HG02759 (cell line): ENCODE results near the gene CYP2E1.
"Not testable (repeated sequence)": the region's sequence is repeated elsewhere in the genome, so short reads cannot be mapped to it uniquely, and the experiment has no call there.

Source experiments
- ATAC-seq: cut with Tn5 transposase; IDR thresholded peaks from one replicate; pipeline ENCODE4 v1.9.1; 2021; ENCODE audit warnings: mild to moderate bottlenecking, moderate library complexity; ENCODE audit not compliant: unreplicated experiment

CYP2E1 gene

DNA sequence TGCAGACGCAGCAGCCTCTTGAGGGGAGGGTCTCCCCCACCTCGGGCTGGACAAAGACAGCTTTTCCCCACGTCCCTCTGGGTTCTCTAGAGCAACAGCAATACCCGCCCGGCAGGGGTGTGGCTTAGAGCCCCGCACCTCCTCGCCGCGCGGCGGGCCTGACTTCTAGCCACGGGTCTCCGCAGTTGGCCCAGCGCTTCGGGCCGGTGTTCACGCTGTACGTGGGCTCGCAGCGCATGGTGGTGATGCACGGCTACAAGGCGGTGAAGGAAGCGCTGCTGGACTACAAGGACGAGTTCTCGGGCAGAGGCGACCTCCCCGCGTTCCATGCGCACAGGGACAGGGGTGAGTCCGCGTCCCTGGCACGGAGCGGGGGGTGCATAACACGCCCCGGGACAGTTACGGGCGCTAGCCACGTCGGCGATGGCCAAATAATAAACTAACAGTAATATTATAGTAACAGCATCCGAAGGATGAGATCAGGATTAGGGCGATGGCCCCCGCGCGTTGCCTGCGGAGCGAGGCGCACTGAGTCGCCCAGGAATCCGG, 1.2 kb downstream of the CYP2E1 start:
- ATAC-seq = no peak

DNA sequence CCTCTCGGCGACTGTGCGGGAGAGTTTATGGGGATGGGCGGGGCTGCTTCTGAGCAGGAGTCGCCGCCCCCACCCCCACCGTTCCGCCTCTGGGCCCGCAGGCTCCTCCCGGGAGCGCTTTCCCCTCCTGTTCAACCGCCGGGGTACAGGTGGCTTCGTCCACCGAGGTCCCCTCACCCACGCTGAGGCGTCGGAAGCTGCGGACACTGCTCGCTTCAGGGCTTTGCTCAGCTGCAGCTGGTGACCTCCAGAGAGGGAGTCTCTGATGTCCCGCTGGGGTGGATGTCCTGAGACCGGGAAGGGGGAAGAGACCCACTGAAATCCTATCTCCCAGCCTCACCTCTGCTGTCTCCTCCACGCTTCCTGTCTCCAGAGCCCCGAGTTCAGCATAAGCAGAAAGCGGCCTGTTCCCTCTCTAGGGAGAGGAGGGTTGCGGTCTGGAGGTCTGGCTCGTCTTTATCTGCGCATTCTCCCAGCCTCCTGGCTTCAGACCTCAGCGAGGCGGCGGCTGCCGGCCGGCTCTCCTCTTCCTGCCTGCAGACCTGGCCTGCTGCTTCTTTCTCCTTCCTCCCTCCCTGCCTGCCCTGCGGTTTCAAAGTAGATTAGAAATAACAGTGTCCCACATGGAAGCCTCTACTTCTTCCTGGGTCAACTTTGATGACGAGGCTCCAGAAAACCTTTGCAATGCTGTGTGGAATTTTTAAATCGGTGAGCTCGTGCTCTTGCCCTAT, 1.8 kb downstream of the CYP2E1 start:
- ATAC-seq = no peak

DNA sequence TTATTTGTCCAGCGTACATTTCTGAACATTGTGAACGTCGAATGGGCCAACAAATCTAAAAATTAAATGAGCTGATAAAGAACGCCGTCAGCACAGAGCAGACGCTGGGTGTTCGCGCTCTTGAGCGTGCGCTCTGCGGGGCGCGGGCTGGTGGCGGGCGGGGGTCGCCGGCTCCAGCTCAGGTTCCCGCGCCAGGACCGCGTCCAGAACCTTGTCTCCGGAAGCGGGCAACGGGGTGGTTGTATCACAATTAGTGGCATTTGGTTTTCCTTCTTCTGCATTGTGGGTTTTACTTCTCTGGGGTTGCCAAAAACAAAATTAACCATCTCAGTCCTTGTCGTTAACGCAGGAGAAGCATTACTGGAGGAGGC, 2.4 kb downstream of the CYP2E1 start:
- ATAC-seq = no peak

DNA sequence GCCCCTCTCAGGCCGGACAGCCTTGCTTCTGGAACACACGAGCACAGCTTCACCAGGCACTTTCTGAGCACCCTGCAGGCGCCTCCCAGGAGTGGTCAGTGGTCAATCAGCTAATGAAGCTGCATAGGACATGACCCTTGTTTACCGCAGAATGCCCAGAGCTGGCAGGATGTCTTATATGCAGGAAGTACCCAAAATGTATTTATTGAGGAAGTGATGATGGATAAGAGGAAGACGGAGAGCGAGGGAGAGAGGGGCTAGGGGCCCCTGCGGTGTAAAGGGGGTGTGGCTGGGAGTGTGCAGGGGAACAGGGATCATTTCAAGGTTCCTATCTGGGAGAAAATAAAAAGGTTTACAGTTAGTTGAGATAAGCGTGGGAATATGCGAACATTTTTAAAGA, 3.3 kb downstream of the CYP2E1 start:
- no peak for ATAC-seq

DNA sequence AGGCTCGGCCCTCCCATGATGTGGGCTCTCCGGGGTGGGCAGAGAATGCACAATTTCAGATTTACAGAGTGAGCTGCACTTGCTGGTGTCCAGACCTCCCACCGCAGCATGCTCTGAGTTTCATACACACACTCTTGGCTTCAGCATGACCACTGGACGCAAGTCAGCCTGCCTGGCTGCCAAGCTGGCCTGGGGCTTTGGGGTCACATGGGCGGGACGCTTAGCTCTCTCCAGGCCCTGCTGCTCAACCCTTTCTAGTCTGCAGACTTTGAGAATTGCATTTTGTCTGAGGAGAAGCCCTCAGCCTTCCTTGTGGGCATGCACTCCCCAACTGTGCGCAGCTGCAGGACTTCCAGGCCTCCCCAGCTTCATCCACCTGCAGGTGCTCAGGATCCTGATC, 5.7 kb downstream of the CYP2E1 start:
- ATAC-seq = no peak

DNA sequence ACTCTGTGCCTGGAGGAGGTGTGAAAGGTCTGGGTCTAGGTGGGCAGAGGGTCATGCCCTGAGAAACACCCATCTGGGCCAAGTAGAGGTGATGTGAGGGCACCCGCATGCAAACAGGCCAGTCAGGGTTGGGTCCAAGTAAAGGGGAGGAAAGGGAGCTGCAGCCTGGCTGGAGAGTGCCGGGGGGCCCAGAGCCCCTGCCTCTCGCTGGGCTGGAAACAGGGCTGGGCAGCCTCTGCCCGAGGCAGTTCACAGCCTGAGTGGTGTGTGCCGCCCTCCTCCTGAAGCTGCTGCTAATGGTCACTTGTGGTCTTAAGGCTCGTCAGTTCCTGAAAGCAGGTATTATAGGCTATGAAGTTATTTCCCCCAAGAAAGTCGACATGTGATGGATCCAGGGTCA, 7.3 kb downstream of the CYP2E1 start:
- no peak for ATAC-seq

DNA sequence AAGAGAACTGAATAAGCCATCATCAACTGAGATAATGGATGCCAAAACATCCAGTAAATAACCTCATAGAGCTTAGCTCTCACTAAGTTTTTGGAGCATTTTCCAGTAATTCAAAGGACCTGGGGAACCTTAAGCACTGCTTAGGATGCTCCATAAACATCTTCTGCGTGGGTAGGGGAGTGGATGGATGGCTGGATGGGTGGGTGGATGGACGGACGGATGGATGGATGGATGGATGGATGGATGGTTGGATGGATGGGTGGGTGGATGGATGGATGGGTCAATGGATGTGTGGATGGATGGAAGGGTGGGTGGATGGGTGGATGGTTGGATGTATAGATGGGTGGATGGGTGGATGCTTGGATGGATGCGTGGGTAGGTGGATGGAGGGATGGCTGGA, 9.0 kb downstream of the CYP2E1 start:
- no peak for ATAC-seq

DNA sequence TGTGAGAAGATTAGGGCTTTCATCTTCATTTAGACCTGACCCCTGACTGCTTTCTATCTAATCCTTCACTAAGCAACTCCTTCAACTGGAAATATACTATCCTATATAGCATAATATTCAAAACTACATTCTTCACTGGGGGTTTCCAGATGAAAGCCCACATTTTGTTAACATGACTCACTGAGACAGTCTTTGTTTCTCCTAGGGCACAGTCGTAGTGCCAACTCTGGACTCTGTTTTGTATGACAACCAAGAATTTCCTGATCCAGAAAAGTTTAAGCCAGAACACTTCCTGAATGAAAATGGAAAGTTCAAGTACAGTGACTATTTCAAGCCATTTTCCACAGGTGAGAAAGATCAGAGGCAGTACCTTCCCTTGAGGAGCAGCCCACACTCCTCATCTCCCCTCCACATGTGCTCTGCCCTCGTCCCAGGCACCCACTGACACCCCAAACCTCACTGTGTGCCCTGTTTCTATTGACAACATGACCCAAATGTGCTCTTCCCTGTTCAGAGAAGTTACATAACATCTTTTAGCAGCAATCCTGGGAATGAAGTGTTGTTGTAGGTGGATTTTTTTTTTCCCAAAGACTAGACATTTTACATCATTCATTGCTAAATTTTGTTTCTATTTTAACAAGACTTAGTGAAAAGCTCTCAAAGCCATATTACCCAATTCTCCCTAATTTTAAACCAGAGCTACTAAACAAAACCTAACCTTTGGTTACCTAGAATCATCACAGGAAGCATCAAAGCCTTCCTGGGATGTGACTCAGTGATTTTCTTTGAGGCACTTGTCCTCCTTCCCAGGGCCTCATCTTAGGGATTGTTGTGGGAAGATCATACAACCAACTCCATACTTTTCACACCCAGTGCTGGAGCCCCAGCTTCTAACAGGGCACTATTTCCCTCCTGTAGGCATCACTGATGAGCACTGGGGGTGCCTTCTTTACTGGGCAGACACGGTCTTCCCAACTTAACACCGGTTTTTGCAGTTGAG, 10.7 kb downstream of the CYP2E1 start:
- ATAC-seq = no peak

DNA sequence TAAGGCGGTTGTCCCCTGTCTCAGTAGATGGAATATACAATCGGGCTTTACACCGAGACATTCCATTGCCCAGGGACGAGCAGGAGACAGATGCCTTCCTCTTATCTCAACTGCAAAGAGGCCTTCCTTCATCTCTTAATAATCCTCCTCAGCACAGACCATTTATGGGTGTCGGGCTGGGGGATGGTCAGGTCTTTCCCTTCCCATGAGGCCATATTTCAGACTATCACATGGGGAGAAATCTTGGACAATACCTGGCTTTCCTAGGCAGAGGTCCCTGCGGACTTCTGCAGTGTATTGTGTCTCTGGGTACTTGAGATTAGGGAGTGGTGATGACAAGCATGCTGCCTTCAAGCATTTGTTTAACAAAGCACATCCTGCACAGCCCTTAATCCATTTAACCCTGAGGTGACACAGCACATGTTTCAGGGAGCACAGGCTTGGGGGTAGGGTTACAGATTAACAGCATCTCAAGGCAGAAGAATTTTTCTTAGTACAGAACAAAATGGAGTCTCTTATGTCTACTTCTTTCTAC, 14.3 kb downstream of the CYP2E1 start:
- not testable (repeated sequence) for ATAC-seq

DNA sequence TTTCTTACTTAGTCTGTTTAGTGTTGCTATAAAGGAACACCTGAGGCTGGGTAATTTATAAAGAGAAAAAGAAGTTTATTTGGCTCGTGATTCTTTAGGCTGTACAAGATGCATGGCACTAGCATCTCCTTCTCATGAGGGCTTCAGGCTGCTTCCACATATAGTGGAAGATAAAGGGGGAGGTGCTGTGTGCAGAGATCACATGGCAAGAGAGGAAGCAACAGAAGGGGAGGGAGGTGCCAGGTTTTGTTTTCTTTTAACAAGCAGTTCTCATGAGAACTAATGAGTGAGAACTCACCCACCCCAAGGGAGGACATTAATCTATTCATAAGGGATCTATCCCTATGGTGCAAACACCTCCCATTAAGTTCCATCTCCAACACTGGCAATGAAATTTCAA, 17.3 kb downstream of the CYP2E1 start:
- ATAC-seq = no peak

DNA sequence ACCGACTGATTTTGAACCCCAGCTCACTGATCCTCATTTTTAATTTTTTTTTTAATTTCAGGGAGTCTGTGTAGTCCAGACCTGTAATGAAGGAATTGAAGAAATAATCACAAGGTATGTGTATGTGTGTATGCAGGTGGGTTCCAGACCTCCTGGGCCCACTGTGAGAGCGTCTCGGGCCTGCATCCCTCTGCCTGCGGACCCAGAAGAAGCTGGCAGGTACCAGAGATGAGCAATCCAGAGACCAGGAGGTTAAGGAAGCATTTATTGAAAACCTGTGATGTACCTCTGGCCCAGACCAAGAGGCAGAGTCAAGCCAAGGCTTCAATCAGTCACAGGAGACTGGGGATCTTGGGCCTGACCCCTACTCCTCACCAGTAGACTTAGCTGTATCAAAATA, 27.4 kb downstream of the CYP2E1 start:
- ATAC-seq = no peak

DNA sequence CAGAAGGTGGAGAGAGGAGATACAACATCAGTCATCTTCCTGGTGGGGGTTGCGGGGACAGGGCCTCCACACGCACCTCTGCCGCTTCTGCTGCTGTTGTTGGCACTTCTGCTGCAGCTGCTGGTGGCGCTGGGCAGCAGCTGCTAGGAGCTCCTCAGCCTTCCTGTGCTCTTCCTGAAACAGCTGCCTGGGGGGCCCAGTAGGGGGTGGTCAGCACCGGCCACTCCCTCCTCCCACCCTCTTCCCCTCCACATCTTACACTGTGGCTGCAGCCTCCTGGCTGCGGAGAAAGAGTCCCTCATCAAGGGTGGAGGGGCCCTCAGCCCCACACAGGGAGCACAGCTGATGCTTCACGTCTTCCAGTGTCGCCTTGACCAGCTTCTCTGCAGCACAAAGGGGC, 28.4 kb downstream of the CYP2E1 start:
- ATAC-seq = no peak

DNA sequence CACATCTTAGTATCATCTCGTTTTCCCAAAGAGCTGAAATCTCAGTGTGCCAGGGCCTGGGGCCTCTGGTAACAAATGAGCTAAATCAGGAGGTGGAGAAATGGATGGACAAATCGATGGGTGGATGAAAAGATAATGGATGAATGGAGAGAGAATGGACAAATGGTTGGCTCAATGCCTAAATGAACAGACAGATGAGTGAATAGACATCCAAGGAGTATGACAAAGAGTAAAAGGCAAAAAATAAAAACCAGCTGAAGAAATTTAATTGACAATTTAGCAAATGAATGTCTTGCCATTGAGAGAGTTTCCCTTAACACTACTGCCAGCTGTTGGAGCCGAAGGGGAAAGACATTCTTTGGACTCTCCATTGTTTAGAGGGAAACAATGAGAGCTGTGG, 30.2 kb downstream of the CYP2E1 start:
- ATAC-seq = no peak

DNA sequence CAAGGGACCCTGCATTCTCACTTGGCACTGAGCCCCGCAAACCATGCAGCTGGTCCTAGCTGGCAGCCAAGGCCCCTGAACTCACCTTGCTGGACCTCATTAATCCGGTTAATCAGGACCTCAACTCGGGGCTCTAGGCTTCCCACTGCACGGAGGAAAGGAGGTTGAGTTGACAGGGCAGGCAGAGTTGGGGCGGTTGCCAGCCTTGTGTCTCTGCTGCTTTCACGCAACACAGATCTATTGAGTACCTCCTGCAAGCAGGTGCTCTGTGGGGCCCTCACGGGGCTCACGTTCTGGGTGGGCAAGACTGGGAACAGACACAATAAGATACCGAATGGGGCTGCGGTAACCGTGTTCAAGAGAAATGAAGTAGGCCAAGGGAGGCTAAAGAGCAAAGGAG, 32.1 kb downstream of the CYP2E1 start:
- no peak for ATAC-seq

DNA sequence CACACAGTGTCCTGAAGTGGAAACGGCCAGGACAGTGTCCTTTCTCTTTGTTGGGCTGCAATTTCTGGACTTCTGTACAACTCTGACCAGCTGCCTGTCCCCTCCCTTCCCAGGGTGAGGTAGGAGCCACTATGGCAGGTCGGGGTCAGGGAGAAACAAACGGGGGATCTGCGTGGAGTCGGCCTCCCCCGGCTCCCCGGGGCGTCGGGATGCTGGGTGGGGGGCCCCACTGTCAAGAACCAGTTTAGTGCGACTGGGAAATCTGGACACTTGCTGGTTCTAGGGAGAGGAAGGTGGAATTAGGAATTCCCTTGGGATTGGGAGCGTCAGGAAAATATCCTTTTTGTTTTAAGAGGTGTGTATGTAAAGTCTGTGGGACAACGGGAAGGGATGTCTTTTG, 37.7 kb downstream of the CYP2E1 start:
- ATAC-seq = no peak

DNA sequence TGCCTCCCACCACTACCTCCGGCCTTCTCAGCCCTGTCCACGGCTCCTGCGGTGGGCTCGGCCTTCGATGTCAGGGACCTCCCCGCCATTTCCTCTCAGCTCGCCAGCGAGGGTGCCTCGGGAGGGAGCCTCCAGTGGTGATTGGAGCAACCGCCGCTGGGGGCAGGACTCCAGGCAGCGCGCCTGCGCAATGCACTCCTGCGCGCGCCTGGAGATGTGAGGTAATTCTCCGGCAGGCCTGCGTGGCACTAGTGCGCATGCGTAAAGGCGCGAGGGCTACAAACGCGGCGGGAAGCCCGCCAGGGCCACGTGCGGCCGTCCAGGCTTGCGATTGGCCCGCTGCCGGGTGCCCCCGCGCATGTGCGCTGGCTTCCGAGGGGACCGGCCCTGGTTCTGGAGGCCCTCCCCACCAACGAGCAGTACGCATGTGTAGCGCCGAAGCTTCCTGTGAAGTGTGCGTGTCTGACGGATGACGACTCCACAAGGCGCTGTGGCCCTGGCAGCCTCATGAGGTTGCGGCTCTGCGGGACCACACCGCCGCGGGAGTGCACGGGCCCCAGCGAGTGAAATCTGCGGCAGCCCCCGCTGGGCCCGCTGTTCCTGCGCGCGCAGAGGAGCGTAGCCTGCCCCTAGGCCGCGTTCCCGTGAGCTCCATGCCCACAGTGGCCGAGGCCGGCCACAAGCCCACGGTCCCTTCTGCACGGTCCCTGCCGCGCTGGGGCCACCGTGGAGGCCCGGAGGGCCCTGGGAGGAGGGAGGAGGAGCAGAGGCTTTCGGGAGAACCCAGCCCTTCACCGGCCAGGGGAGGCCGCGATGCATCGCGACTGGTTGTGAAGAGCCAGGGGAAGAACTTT, 38.5 kb downstream of the CYP2E1 start, which contains the start of gene SYCE1:
Gene SYCE1 (minus strand): TSS at position 143 of the 854 bp plus-strand sequence. CDS start 54 bp downstream, at position 89.
- no peak for ATAC-seq

DNA sequence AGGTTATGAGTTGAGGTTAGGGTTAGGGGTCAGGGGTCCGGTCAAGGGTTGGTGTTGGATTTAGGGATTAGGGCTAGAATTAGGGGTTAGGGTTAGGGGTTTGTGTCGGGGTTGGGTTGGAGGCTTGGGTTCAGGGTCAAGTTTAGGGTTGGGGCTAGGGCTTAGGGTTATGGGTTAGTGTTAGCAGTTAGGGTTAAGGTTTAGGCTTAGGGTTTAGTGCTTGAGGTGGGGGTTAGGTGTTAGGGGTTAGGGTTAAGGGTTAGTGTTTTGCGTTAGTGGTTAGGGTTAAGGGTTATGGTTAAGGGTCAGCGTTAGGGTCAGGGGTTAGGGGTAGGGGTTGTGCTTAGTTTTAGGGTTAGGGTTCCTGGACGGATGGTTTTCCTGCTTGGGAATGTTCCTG, 40.0 kb downstream of the CYP2E1 start:
- ATAC-seq = no peak

DNA sequence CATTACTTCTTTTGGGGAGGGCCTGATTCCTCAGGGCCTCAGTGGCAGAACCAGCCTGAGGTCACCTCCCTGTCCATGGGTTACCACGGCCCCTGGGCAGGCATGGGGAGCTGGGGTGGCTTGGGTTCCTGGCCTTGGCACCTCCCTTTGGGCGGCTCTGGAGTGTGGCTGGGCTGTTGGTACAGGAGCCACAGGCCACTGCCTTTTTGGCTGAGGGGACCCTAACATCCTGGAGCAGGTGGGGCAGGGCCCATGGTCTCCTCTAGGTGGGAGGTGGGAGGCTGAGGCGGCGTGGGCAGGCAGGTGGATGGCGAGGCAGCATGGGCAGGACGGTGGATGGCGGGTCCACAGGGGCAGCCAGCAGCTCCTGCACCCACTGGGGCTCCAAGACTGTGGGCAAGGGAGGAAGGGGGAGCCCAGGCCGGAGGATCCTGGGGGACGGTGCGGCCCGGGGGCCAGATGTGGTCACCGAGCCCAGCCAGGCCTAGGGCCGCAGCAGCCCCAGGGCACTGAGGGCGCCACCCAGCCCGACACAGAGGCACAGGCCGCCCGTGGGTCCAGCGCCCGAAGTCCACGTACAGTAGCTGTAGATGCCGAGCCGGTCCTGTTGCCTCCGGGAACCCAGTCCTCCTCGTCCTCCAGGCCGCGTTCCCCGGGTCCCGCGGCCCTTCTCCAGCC, 40.6 kb downstream of the CYP2E1 start:
- ATAC-seq = no peak

DNA sequence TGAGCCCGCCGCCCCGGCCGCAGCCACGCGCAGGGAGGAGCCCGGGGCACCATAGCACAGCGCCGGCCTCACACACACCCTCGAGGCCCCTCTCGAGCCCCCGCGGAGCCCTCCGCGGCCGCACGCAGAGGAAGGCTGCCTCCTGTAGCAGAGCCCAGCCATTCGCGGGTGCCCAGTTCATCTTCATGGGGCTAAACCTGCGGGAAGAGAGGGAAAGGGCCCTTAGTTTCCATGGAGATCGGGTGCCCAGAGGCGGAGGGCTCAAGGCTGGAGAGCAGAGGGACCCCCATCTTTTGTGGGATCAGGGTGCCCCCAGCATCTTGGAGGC, 41.1 kb downstream of the CYP2E1 start:
- no peak for ATAC-seq
